ENCODE data around the gene EIF5A. TPM values are rescaled to one million over a fixed set of nuclear protein-coding genes. Genes with fewer than 3 reads are reported as not detected.

Gene EIF5A
- 537 and 632 TPM in 2 replicates for total RNA-seq

DNA sequence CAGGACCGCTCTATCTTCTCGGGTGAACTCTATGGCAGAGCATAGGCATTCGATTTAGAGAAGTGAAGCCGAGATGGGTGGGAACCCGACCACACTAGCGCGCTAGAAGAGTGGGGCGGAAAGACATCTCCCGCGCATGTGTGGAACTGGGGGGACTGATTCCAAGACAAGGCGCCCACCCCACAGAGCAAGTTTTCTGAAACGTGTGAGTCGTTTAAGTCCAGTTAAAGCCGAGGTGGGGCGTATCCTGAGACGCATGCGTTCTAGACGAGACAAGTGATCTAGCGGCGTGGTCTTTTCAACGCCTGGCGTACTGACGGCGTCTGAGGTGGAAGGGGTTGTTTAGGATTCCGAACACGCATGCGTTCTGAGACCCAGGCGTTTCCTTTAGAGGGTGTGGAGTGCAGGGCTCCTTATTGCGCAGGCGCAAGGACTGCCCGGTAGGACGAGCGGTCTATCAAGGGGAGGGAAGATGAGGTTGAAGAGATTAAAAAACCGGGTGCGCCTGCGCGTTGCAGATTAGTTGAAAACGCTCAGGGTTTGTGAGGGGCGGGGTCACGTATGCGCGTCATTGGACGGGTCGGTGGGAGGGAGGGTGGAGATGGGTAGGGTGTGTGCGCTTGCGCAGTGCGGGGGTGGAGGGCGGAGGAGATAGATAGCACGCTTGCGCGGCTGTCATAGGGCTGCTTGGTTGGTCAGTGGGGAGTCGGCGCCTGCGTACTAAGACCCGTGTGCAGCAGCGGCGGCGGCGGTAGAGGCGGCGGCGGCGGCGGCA, at the start of gene EIF5A:
TSS of gene EIF5A (plus strand) at position 718 of the 775 bp plus-strand sequence. CDS start 2,008 bp downstream, outside the sequence.

GRCh38 chr17:7262192-7262934, 45.1 kb upstream of the EIF5A start, which contains the start of gene CLDN7:
TSS of gene CLDN7 (minus strand) at chr17:7262478. CDS start at chr17:7262043, 435 bp downstream.

DNA sequence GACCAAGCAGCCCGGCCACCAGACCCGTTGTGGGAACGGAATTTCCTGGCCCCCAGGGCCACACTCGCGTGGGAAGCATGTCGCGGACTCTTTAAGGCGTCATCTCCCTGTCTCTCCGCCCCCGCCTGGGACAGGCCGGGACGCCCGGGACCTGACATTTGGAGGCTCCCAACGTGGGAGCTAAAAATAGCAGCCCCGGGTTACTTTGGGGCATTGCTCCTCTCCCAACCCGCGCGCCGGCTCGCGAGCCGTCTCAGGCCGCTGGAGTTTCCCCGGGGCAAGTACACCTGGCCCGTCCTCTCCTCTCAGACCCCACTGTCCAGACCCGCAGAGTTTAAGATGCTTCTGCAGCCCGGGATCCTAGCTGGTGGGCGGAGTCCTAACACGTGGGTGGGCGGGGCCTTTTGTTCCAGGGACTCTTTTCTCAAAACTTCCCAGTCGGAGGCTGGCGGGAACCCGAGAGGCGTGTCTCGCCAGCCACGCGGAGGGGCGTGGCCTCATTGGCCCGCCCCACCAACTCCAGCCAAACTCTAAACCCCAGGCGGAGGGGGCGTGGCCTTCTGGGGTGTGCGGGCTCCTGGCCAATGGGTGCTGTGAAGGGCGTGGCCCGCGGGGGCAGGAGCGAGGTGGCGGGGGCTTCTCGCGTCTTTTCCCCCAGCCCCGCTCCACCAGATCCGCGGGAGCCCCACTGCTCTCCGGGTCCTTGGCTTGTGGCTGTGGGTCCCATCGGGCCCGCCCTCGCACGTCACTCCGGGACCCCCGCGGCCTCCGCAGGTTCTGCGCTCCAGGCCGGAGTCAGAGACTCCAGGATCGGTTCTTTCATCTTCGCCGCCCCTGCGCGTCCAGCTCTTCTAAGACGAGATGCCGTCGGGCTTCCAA, 26.1 kb upstream of the EIF5A start, which contains the start of gene SLC2A4:
TSS of gene SLC2A4 (plus strand) at position 645 of the 879 bp plus-strand sequence. CDS start at position 862, 217 bp downstream.

DNA sequence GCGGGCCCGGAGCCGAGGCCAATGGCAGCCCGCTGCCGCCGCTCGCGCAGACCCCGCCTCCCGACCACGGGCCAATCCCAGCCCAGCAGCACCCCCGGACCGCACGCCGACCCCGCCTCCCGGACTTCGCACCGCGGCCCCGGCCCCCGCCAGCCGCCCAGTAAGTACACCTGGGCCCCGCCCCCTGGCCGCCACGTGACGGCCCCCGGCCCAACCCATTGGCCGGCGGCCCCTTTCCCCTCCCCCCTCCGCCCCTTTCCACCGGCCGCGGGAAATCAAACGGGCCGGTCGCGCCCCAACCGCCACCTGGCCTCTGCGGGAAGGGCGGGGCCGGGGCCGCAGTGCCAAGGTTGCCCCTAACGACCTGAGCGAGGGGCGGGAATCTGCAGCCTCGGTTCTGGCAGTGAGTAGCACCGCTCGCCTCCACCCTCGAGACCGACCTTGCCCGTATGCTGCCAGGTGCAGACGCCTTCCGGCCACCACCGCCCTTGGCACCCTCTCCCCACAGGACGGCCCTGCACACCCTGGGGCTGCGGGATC, 12.7 kb upstream of the EIF5A start, which contains the start of gene YBX2:
TSS of gene YBX2 (minus strand) at position 26 of the 540 bp plus-strand sequence. CDS start 139 bp downstream, outside the sequence.

DNA sequence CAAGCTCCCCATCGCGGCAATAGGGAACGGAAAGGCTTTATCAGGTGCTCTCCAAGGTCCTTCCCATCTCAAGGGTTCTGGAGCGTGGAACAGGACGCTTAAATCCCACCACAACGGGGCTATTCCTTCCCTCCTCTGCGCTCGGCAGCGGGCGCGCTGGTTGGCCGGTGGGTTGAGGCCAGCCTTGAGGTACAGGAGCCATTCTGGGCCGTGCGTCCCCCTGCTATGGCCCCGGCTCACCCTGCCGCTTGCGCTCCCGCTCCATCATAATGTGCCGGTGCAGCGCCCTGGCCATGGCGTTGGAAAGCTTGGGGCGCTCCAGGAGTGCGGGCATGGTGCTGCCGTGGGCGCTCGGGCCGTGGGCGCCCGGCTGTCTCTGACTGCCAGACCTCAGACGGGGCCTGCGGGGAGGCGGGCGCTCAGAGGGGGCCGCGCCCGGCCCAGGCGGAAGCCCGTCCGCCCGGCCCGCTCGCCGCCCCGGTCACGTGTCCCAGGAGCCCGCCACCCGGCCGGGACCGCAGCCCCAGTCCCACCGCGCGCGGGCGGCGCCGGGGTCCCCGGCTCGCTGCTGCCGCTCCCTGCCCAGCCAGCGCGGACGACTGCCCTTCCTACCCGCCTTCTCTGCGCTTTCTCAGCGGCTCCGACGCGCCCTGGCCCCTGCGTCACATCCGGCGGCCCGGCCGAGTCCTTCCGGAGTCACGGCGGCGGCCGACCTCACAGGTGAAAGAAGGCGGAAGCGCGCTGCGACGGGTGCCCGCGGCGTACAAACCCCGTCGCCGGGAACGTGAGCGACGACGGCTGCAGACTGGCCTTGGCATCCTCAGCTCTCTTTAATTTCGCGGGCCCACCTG, 7.5 kb downstream of the EIF5A start, which contains the start of gene GPS2:
TSS of gene GPS2 (minus strand) at position 642 of the 851 bp plus-strand sequence. CDS start at position 334, 308 bp downstream.

DNA sequence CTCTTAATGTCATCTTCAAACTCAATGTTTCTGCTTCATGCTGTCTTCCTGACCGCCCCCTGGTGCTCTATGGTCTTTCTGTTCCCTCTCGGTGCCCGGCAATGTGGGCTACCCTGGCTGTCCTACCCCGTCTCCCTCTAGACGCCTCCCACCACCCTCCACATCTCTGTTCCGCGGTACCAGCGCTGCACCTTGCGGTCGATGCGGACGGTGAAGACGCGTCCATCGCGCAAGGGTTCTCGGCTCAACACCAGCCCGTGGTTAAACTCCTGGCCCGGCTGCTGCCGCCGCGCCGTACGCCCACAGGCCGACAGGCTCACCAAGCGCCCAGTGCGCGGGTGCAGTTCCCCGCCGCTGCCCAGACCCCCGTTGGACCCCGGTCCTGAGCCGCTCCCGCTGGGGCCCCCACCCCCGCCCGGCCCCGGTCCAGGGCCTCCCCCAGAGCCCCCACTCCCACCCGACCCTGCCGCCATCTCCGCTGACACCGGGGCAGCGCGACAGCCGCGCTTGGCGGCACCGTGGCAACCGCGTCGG, 21.5 kb downstream of the EIF5A start, which contains the start of gene NEURL4:
TSS of gene NEURL4 (minus strand) at position 496 of the 534 bp plus-strand sequence. CDS start at position 473, 23 bp downstream.

GRCh38 chr17:7336240-7337175, 29.1 kb downstream of the EIF5A start, which contains the start of gene ACAP1:
TSS of gene ACAP1 (plus strand) at chr17:7336529. CDS start at chr17:7336735, 206 bp downstream.

DNA sequence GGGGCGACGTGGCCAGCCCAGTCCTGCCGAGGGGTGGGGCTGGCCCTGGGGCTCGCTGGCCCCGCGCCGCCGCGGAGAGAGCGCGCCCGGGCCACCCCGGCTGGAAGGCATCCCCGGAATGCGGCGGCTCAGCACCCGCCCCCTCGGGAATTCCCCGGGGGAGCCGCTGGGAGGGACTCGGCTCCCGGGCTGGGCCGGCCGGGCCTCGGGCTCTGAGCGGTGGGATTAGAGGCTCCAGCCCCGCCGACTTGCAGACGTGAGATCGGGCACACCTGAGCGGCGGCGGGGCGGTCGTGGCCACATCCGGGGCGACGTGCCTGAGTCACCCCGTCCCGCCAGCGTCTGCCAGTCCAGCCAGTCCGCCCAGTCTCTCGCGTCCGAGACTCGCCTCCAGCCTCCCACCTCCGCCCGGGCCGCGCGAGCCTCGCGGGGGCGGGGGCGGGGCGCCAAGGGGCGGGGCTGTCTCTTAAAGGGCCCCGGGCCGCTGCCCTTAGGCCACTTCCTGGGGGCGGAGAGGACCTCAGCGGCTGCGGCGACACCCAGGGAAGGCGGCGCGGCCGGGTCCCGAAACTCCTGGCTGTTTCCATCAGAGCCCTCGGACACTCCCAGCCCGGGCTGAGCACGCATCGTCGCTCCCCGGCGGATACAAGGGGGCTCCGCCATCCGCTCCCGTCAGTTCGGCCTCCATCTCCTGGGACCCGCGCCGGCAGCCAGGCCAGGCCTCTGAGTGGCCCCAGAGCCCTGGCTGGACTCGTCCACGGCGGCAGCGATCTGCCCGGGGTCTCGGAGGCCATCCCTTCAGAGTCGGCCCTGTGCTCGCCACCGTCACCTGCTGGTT, 44.5 kb downstream of the EIF5A start, which contains the start of gene KCTD11:
TSS of gene KCTD11 (plus strand) at position 498 of the 838 bp plus-strand sequence.

GRCh38 chr17:7355053-7355452, 47.6 kb downstream of the EIF5A start, which contains the start of gene TMEM95:
TSS of gene TMEM95 (plus strand) at chr17:7355156. CDS start at chr17:7355205, 49 bp downstream.

Other genes starting within 250 kb of the EIF5A start
- 0.19 TPM in 1 of 2 replicates, not detected in the other for gene CLEC10A, start 227.4 kb upstream of the EIF5A start, total RNA-seq
- gene ASGR2, start 192.8 kb upstream of the EIF5A start, total RNA-seq: not detected in 2 replicates
- gene ASGR1, start 128.3 kb upstream of the EIF5A start, total RNA-seq: 10.5 and 15.1 TPM in 2 replicates
- 6.8 and 22.5 TPM in 2 replicates for gene DLG4, start 87.8 kb upstream of the EIF5A start, total RNA-seq
- 205 and 264 TPM in 2 replicates for gene ACADVL, start 87.7 kb upstream of the EIF5A start, total RNA-seq
- 32.2 and 53.0 TPM in 2 replicates for gene DVL2, start 73.1 kb upstream of the EIF5A start, total RNA-seq
- gene PHF23, start 68.2 kb upstream of the EIF5A start, total RNA-seq: 28.7 and 37.6 TPM in 2 replicates
- 86.0 and 116 TPM in 2 replicates for gene GABARAP, start 65.2 kb upstream of the EIF5A start, total RNA-seq
- gene CTDNEP1, start 55.9 kb upstream of the EIF5A start, total RNA-seq: 18.5 and 41.9 TPM in 2 replicates
- gene ELP5, start 55.4 kb upstream of the EIF5A start, total RNA-seq: 22.4 and 31.6 TPM in 2 replicates
- gene CLDN7, start 45.1 kb upstream of the EIF5A start, total RNA-seq: 0.82 and 8.1 TPM in 2 replicates
- gene SLC2A4, start 25.9 kb upstream of the EIF5A start, total RNA-seq: 0.57 TPM in 1 of 2 replicates, not detected in the other
- gene YBX2, start 13.0 kb upstream of the EIF5A start, total RNA-seq: 0.25 TPM in 1 of 2 replicates, not detected in the other
- 28.8 and 30.1 TPM in 2 replicates for gene GPS2, start 7.7 kb downstream of the EIF5A start, total RNA-seq
- 10.4 and 31.2 TPM in 2 replicates for gene NEURL4, start 21.7 kb downstream of the EIF5A start, total RNA-seq
- gene ACAP1, start 28.9 kb downstream of the EIF5A start, total RNA-seq: not detected in 2 replicates
- gene KCTD11, start 44.5 kb downstream of the EIF5A start, total RNA-seq: 1.1 and 2.3 TPM in 2 replicates
- gene TMEM95, start 47.5 kb downstream of the EIF5A start, total RNA-seq: not detected in 2 replicates
- gene TNK1, start 73.5 kb downstream of the EIF5A start, total RNA-seq: 0.49 and 1.6 TPM in 2 replicates
- 16.7 and 36.8 TPM in 2 replicates for gene PLSCR3, start 86.9 kb downstream of the EIF5A start, total RNA-seq
- 48.8 and 118 TPM in 2 replicates for gene TMEM256, start 96.5 kb downstream of the EIF5A start, total RNA-seq
- 1.3 and 7.6 TPM in 2 replicates for gene NLGN2, start 100.2 kb downstream of the EIF5A start, total RNA-seq
- gene SPEM1, start 112.7 kb downstream of the EIF5A start, total RNA-seq: not detected in 2 replicates
- not detected in 2 replicates for gene SPEM2, start 118.0 kb downstream of the EIF5A start, total RNA-seq
- gene SPEM3, start 121.2 kb downstream of the EIF5A start, total RNA-seq: not detected in 2 replicates
- 6.0 and 8.4 TPM in 2 replicates for gene TMEM102, start 127.8 kb downstream of the EIF5A start, total RNA-seq
- 0.16 and 0.50 TPM in 2 replicates for gene FGF11, start 131.9 kb downstream of the EIF5A start, total RNA-seq
- 7.6 and 9.4 TPM in 2 replicates for gene CHRNB1, start 137.4 kb downstream of the EIF5A start, total RNA-seq
- 6.3 and 14.2 TPM in 2 replicates for gene ZBTB4, start 172.0 kb downstream of the EIF5A start, total RNA-seq
- not detected in 2 replicates for gene SLC35G6, start 173.8 kb downstream of the EIF5A start, total RNA-seq
- 76.9 and 161 TPM in 2 replicates for gene POLR2A, start 176.7 kb downstream of the EIF5A start, total RNA-seq
- 7.8 and 17.1 TPM in 2 replicates for gene TNFSF12, start 241.4 kb downstream of the EIF5A start, total RNA-seq